ENCODE data around the gene TRAK1.

DNA sequence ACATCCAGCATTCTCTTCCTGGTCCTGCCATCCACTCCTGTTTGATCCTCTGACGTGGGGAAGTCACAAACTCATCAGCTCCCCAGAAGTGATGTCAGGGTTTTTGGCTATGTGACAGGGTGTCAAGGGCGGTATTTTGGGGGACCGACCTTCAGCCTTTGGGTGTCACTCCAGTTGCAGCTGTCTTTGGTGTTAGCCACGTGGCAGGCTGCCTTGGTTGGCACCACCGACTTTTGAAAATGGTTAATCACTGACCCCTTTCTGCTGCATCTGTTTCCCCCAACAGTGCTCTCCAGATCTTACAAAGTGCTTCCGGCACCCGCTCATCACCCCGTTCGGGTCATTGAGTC is 86.6 kb downstream of the TRAK1 start:
- TF ChIP-seq CHD2 (IDR thresholded peaks at IDR 0.05; ENCODE audit: borderline replicate concordance, low read depth, low read length), result no peak
- no peak for TF ChIP-seq RB1 (IDR thresholded peaks at IDR 0.05; ENCODE audit: borderline replicate concordance)
- no peak for TF ChIP-seq POLR2AphosphoS5 (IDR thresholded peaks at IDR 0.05; ENCODE audit: low read length)
- no peak for TF ChIP-seq NFIC (IDR thresholded peaks at IDR 0.05; ENCODE audit: low read depth, low read length)
- no peak for TF ChIP-seq POLR2A (IDR thresholded peaks at IDR 0.05; ENCODE audit: low read depth, low read length)
- TF ChIP-seq SP1 (IDR thresholded peaks at IDR 0.05; ENCODE audit: low read depth, low read length), result no peak
- no peak for TF ChIP-seq RCOR1 (conservative IDR thresholded peaks at IDR 0.05; ENCODE audit: low read depth, low read length)
- TF ChIP-seq, protein P1, sequence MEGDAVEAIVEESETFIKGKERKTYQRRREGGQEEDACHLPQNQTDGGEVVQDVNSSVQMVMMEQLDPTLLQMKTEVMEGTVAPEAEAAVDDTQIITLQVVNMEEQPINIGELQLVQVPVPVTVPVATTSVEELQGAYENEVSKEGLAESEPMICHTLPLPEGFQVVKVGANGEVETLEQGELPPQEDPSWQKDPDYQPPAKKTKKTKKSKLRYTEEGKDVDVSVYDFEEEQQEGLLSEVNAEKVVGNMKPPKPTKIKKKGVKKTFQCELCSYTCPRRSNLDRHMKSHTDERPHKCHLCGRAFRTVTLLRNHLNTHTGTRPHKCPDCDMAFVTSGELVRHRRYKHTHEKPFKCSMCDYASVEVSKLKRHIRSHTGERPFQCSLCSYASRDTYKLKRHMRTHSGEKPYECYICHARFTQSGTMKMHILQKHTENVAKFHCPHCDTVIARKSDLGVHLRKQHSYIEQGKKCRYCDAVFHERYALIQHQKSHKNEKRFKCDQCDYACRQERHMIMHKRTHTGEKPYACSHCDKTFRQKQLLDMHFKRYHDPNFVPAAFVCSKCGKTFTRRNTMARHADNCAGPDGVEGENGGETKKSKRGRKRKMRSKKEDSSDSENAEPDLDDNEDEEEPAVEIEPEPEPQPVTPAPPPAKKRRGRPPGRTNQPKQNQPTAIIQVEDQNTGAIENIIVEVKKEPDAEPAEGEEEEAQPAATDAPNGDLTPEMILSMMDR (IDR thresholded peaks at IDR 0.05 in 2 of 3, conservative IDR thresholded peaks at IDR 0.05 in 1 of 3; ENCODE audit: control insufficient read depth in 2 of 3, extremely low read depth in 1 of 3, insufficient read depth in 1 of 3, low read depth in 3 of 3, low read length in 3 of 3), result no peak
- TF ChIP-seq CREB1 (IDR thresholded peaks at IDR 0.05; ENCODE audit: low read depth), result no peak

All from GM12878 (cell line).